ENCODE results near the gene IFI35. TPM values are rescaled to one million over a fixed set of nuclear protein-coding genes. Genes with fewer than 3 reads are reported as not detected.

IFI35 gene
- total RNA-seq, 1 experiment from 2014 or later, result 9.4 TPM

DNA sequence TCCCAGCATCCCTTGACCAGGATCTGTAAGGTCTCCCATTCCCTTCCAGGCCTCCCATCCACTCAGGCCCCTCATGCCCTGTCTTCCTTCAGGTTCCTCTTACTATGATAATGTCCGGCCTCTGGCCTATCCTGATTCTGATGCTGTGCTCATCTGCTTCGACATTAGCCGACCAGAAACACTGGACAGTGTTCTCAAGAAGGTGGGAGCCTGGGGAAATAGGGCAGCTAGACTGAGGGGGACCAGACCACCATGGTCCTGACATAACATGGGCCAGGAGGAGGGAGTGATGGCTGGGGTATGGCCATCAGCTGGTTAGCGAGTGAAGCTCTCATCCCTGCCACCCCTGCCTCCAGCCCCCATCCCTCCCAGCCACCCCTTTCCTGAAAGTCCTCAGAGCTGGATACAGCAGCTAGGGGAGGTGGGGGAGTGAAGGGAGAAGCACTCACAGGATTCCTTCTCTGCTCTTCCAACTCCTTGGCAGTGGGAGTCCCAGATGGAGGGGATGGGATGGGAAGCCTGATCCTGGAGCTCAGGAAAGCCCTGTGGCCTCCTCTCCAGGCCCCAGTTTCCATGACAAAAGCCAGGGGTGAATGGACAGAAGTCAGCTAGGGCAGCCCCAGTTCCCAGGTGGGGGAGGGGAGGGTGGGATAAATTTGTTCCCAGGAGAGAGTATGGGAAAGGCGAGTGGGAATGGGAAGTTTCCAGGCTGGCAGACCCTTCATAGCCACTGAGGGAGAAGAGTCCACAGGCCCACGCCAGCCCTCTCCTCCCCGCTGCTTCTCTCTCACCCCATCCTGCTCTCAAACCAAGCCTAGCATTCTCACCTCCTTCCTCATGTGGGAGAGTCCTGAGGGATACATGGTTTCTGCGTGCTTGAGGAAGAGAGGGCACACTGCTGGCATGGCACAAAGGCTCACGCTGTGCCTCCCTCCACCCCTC is 20.8 kb downstream of the IFI35 start:
- Histone ChIP-seq H3K9me3 (no peaks in the 10 kb centered on the region), H3K27me3 (replicated peaks; ENCODE audit: control insufficient read depth, insufficient read depth, low read length) (no peaks in the 10 kb centered on the region), H3K4me1 (peaks cover 14% of the 10 kb centered on the region; the same call in 1 of the 2 replicates), H3K4me3 (ENCODE audit: low read depth, low read length) (no peak overlapping the region), H3K36me3 (ENCODE audit: control insufficient read depth, insufficient read depth, low read length) (no peaks in the 10 kb centered on the region)
- TF ChIP-seq, protein P1, sequence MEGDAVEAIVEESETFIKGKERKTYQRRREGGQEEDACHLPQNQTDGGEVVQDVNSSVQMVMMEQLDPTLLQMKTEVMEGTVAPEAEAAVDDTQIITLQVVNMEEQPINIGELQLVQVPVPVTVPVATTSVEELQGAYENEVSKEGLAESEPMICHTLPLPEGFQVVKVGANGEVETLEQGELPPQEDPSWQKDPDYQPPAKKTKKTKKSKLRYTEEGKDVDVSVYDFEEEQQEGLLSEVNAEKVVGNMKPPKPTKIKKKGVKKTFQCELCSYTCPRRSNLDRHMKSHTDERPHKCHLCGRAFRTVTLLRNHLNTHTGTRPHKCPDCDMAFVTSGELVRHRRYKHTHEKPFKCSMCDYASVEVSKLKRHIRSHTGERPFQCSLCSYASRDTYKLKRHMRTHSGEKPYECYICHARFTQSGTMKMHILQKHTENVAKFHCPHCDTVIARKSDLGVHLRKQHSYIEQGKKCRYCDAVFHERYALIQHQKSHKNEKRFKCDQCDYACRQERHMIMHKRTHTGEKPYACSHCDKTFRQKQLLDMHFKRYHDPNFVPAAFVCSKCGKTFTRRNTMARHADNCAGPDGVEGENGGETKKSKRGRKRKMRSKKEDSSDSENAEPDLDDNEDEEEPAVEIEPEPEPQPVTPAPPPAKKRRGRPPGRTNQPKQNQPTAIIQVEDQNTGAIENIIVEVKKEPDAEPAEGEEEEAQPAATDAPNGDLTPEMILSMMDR (IDR thresholded peaks at IDR 0.05; ENCODE audit: insufficient read depth in 1 of 2, low read depth in 1 of 2, low read length in 1 of 2, severe bottlenecking in 1 of 2, unreplicated experiment in 1 of 2), result no peak
- Mint-ChIP-seq H3K4me1 (ENCODE audit: low read depth, unreplicated experiment) (no peaks in the 10 kb centered on the region), H3K27ac (ENCODE audit: unreplicated experiment) (no peak overlapping the region), H3K4me3 (ENCODE audit: unreplicated experiment) (no peak overlapping the region), H3K36me3 (ENCODE audit: insufficient read depth, unreplicated experiment) (peaks cover under 1% of the 10 kb centered on the region), H3K27me3 (ENCODE audit: insufficient read depth, unreplicated experiment) (no peaks in the 10 kb centered on the region), H3K9me3 (ENCODE audit: unreplicated experiment) (no peaks in the 10 kb centered on the region)
- intact Hi-C loops (cut with micrococcal nuclease; ENCODE audit: unreplicated experiment), result no loop called here
- no TSS peak for BruUV-seq (replicated peaks)
- ChIA-PET CTCF (interaction anchor here (1.6 kb wide), 1 partner anchor 29 kb away, joined by 4 read pairs; the partner anchor contains the start of gene RPL27), POLR2A (interaction anchor here (0.6 kb wide), 1 partner anchor 333 kb away, joined by 6 read pairs; no protein-coding TSS in a partner anchor)
- no peak for DNase-seq

DNA sequence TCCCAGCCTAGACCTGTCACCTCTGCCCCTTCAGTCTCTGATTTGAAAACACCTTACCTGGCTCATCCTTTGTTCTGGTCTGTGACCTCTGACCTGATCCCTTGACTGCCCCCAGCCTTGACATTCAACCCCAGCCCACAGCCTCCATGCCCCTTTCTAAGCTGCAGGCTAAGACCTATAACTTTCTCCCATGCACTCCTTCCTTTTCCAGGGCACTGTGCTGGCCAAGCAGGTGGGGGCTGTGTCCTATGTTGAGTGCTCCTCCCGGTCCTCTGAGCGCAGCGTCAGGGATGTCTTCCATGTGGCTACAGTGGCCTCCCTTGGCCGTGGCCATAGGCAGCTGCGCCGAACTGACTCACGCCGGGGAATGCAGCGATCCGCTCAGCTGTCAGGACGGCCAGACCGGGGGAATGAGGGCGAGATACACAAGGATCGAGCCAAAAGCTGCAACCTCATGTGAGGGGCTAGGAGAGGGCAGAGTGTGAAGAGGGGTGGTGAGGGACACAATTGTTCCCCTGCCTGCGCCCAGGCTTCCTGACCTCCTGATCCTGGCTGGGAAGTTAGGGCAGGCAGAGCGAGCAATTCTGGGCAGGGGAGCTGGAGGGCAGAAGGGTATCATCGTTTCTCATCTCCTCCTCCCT is 21.8 kb downstream of the IFI35 start:
- H3K4me3 ChIP-seq (ENCODE audit: low read depth, low read length), result no peak overlapping the region
- no peaks in the 10 kb centered on the region for H3K4me1 Mint-ChIP-seq (ENCODE audit: low read depth, unreplicated experiment)
- H3K9me3 ChIP-seq, result no peaks in the 10 kb centered on the region
- TF ChIP-seq, protein P1 (IDR thresholded peaks at IDR 0.05; ENCODE audit: insufficient read depth in 1 of 2, low read depth in 1 of 2, low read length in 1 of 2, severe bottlenecking in 1 of 2, unreplicated experiment in 1 of 2), result no peak
- intact Hi-C loops (cut with micrococcal nuclease; ENCODE audit: unreplicated experiment), result no loop called here
- H3K27me3 ChIP-seq (replicated peaks; ENCODE audit: control insufficient read depth, insufficient read depth, low read length), result no peaks in the 10 kb centered on the region
- no TSS peak for BruUV-seq (replicated peaks)
- POLR2A ChIA-PET, result no interaction called here
- H3K36me3 Mint-ChIP-seq (ENCODE audit: insufficient read depth, unreplicated experiment), result no peaks in the 10 kb centered on the region
- H3K4me1 ChIP-seq, result peaks cover 9% of the 10 kb centered on the region; the same call in 1 of the 2 replicates
- no peak for DNase-seq
- no peaks in the 10 kb centered on the region for H3K9me3 Mint-ChIP-seq (ENCODE audit: unreplicated experiment)
- CTCF ChIA-PET, result interaction anchor here (1.0 kb wide), 1 partner anchor 30 kb away, joined by 3 read pairs; the partner anchor contains the start of gene RPL27
- H3K36me3 ChIP-seq (ENCODE audit: control insufficient read depth, insufficient read depth, low read length), result no peaks in the 10 kb centered on the region
- H3K27ac Mint-ChIP-seq (ENCODE audit: unreplicated experiment), result no peak overlapping the region
- no peaks in the 10 kb centered on the region for H3K27me3 Mint-ChIP-seq (ENCODE audit: insufficient read depth, unreplicated experiment)
- no peak overlapping the region for H3K4me3 Mint-ChIP-seq (ENCODE audit: unreplicated experiment)

DNA sequence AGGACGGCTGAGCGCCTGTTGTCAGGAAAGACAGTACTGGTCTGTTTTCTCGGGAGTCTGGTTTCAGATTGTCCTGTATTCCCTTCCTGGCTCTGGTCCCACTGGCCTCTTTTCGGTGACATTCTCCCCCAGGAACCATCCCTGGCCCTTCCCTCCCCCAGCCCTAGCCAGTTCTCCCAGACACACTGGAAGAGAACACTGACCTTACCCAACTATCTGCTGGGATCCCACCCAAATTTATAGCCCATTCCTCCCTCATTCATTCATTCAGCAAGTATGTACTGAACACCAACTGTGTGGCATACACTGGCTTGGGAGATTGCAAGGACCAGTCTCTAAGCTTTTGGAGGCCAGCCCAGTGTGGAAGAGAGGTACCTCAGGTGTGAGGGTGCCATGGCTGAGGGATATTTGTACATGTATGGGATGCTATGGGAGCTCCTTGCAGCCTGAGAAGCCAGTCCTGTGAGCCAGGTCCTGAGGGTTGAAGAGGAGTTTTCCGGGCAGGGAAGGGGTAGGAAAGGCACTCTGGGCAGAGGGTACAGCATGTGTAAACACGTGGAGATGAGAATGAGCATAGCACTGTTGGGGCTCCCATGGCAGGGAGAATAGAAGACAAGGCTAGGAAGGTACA is 23.7 kb downstream of the IFI35 start:
- no peaks in the 10 kb centered on the region for H3K27me3 Mint-ChIP-seq (ENCODE audit: insufficient read depth, unreplicated experiment)
- H3K4me3 ChIP-seq (ENCODE audit: low read depth, low read length), result no peak overlapping the region
- no peaks in the 10 kb centered on the region for H3K9me3 ChIP-seq
- ChIA-PET CTCF (interaction anchor here (0.5 kb wide), 1 partner anchor 106 kb away, joined by 4 read pairs; no protein-coding TSS in a partner anchor), POLR2A (interaction anchor here (0.6 to 1.1 kb wide), 2 partner anchors 32 to 337 kb away, joined by 4 to 8 read pairs; no protein-coding TSS in a partner anchor)
- TF ChIP-seq, protein P1 (IDR thresholded peaks at IDR 0.05; ENCODE audit: insufficient read depth in 1 of 2, low read depth in 1 of 2, low read length in 1 of 2, severe bottlenecking in 1 of 2, unreplicated experiment in 1 of 2), result no peak
- H3K4me1 Mint-ChIP-seq (ENCODE audit: low read depth, unreplicated experiment), result peaks cover 10% of the 10 kb centered on the region
- no peak overlapping the region for H3K4me3 Mint-ChIP-seq (ENCODE audit: unreplicated experiment)
- H3K4me1 ChIP-seq, result peaks cover 16% of the 10 kb centered on the region
- no peak for DNase-seq
- no peaks in the 10 kb centered on the region for H3K36me3 Mint-ChIP-seq (ENCODE audit: insufficient read depth, unreplicated experiment)
- intact Hi-C loops (cut with micrococcal nuclease; ENCODE audit: unreplicated experiment), result no loop called here
- H3K27ac Mint-ChIP-seq (ENCODE audit: unreplicated experiment), result peak overlapping the region; percentile 2
- no TSS peak for BruUV-seq (replicated peaks)
- no peaks in the 10 kb centered on the region for H3K9me3 Mint-ChIP-seq (ENCODE audit: unreplicated experiment)
- H3K27me3 ChIP-seq (replicated peaks; ENCODE audit: control insufficient read depth, insufficient read depth, low read length), result no peaks in the 10 kb centered on the region
- H3K36me3 ChIP-seq (ENCODE audit: control insufficient read depth, insufficient read depth, low read length), result no peaks in the 10 kb centered on the region

All from Caco-2 (cell line).